Colonic mucosa (tissue), 4 donors: Measurements from ENCODE around the gene STAMBPL1. TPM values are rescaled to one million over a fixed set of nuclear protein-coding genes. Genes with fewer than 3 reads are reported as not detected.

Experiments used
- DNase-seq: peaks from one replicate; pipeline ENCODE4 v3.0.0-alpha.2; 2020
- H3K27ac ChIP-seq: fragments of 200-600 bp; one replicate; pipeline ENCODE4 v1.8.0; 2021
- H3K27me3 ChIP-seq: fragments of 200-600 bp; one replicate; pipeline ENCODE4 v1.8.0; 2021
- H3K36me3 ChIP-seq: fragments of 200-600 bp; one replicate; pipeline ENCODE4 v1.8.0; 2021
- H3K4me1 ChIP-seq: fragments of 200-600 bp; one replicate; pipeline ENCODE4 v1.8.0; 2021; ENCODE audit warnings: mild to moderate bottlenecking
- H3K4me3 ChIP-seq: fragments of 200-600 bp; one replicate; pipeline ENCODE4 v1.8.0; 2021
- H3K9ac ChIP-seq, 2 donors: one replicate each; pipeline ENCODE4 v1.7.0; 2013; ENCODE audit warnings: control low read depth in 2 of 2, low read depth in 2 of 2, low read length in 2 of 2
- H3K9me3 ChIP-seq: fragments of 200-600 bp; one replicate; pipeline ENCODE4 v1.8.0; 2021
- CTCF ChIP-seq: fragments of 200-600 bp; IDR thresholded peaks from one replicate; pipeline ENCODE4 v1.8.0; 2022; ENCODE audit warnings: antibody characterized with exemption, mild to moderate bottlenecking
- intact Hi-C: fragments of 100-400 bp; cut with DNase I; formaldehyde crosslinking; loops from one replicate; pipeline ENCODE4 v1.14.1; 2022
- total RNA-seq, 2 donors: library from RNA; stranded (reverse); fragmentation: NEBNext Ultra II Directional in 1 of 2; extraction: Animal tissue kit (Norgen Biotek cat#: 25700) in 1 of 2; gene quantifications; one replicate each; pipeline ENCODE4 v1.2.1, GENCODE V29; 2021
- donor health status: healthy.
- donor health status: DM: no; HTN: no; CAD: no.
- donor health status: DM: no; HTN: no; CAD: no.

Gene STAMBPL1
- total RNA-seq, 2 donors from 2014 or later: 16.3 to 20.4 TPM

- no peak for TF ChIP-seq CTCF
These were observed 10.0 kb upstream of the STAMBPL1 start for GRCh38 chr10:88870089-88870488.

GRCh38 chr10:88873757-88874156 is 6.3 kb upstream of the STAMBPL1 start:
- Histone ChIP-seq H3K4me3 (no peak overlapping the region), H3K27me3 (no peaks in the 10 kb centered on the region), H3K36me3 (no peaks in the 10 kb centered on the region), H3K9me3 (no peaks in the 10 kb centered on the region), H3K9ac (no peak overlapping the region), H3K4me1 (no peaks in the 10 kb centered on the region), H3K27ac (no peak overlapping the region)
- intact Hi-C loops: no loop called here
- TF ChIP-seq CTCF: no peak
- no peak for DNase-seq

More at GRCh38 chr10:88870089-88870488, 10.0 kb upstream of the STAMBPL1 start:
- Histone ChIP-seq H3K27ac (no peak overlapping the region), H3K4me3 (no peak overlapping the region), H3K4me1 (no peaks in the 10 kb centered on the region), H3K27me3 (no peaks in the 10 kb centered on the region), H3K9me3 (no peaks in the 10 kb centered on the region), H3K36me3 (no peaks in the 10 kb centered on the region), H3K9ac (no peak overlapping the region)
- no peak for DNase-seq
- intact Hi-C loops: no loop called here

- intact Hi-C loops: no loop called here
These were observed 5.8 kb upstream of the STAMBPL1 start for GRCh38 chr10:88874281-88874680.

GRCh38 chr10:88875081-88875480 is 5.0 kb upstream of the STAMBPL1 start:
- no peak for DNase-seq

More at GRCh38 chr10:88874281-88874680, 5.8 kb upstream of the STAMBPL1 start:
- no peaks in the 10 kb centered on the region for H3K4me1 ChIP-seq
- H3K27ac ChIP-seq: no peak overlapping the region
- H3K36me3 ChIP-seq: no peaks in the 10 kb centered on the region
- DNase-seq: no peak
- no peaks in the 10 kb centered on the region for H3K9me3 ChIP-seq
- no peak overlapping the region for H3K9ac ChIP-seq
- no peaks in the 10 kb centered on the region for H3K27me3 ChIP-seq
- H3K4me3 ChIP-seq: no peak overlapping the region
- no peak for TF ChIP-seq CTCF

GRCh38 chr10:88877298-88877697 is 2.7 kb upstream of the STAMBPL1 start:
- Histone ChIP-seq H3K27me3 (no peaks in the 10 kb centered on the region), H3K27ac (no peak overlapping the region), H3K4me1 (no peaks in the 10 kb centered on the region), H3K9ac (no peak overlapping the region), H3K4me3 (no peak overlapping the region), H3K36me3 (no peaks in the 10 kb centered on the region), H3K9me3 (no peaks in the 10 kb centered on the region)
- intact Hi-C loops: no loop called here
- no peak for TF ChIP-seq CTCF
- no peak for DNase-seq

More at GRCh38 chr10:88875081-88875480, 5.0 kb upstream of the STAMBPL1 start:
- no peaks in the 10 kb centered on the region for H3K27me3 ChIP-seq
- no peak overlapping the region for H3K9ac ChIP-seq
- intact Hi-C loops: no loop called here
- no peaks in the 10 kb centered on the region for H3K36me3 ChIP-seq
- H3K4me3 ChIP-seq: no peak overlapping the region
- no peaks in the 10 kb centered on the region for H3K4me1 ChIP-seq
- no peaks in the 10 kb centered on the region for H3K9me3 ChIP-seq
- no peak for TF ChIP-seq CTCF
- no peak overlapping the region for H3K27ac ChIP-seq
